ENCODE data around the gene KIAA1549.

KIAA1549 gene

DNA sequence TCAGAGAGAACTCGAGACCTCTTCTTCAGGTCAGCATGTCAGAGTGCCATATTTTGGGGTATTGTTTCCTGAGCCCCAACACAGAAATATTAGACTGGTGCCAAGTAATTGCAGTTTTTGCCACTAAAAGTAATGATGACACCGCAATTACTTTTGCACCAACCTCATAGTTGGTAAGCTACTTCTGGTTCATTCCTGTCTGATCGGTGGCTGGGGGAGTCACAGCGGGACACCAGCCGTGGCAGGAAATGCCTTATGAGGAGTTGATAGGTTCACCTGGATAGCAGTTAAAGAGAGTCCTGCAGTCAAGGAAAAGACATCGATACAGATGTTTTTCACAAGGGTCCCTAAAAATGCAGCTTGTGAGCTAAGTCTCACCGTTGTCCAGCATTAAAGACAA lies 159.3 kb downstream of the KIAA1549 start:
- Histone ChIP-seq H3F3A (ENCODE audit: insufficient read depth) (no peaks in the 10 kb centered on the region), H3K4me2 (ENCODE audit: low read depth, low read length, poor library complexity, severe bottlenecking) (no peak overlapping the region), H3K9me2 (replicated peaks; ENCODE audit: insufficient read depth, low read length) (no peaks in the 10 kb centered on the region), H3K27ac (ENCODE audit: low read depth, low read length) (no peak overlapping the region), H3K9ac (ENCODE audit: low read length) (no peak overlapping the region), H3K36me3 (ENCODE audit: low read length) (no peaks in the 10 kb centered on the region), H3K9me3 (ENCODE audit: insufficient read depth, low read length) (no peaks in the 10 kb centered on the region), H3K27me3 (ENCODE audit: low read length) (no peaks in the 10 kb centered on the region), H2AFZ (ENCODE audit: low read depth, low read length, severe bottlenecking) (no peak overlapping the region), H3K4me3 (ENCODE audit: insufficient read depth, low read length, poor library complexity, severe bottlenecking) (no peak overlapping the region), H4K20me1 (ENCODE audit: low read depth, low read length) (no peaks in the 10 kb centered on the region), H3K79me2 (ENCODE audit: insufficient read depth, low read length) (no peaks in the 10 kb centered on the region)
- TF ChIP-seq CTCF (IDR thresholded peaks at IDR 0.05; ENCODE audit: insufficient read depth, low read length, poor library complexity, severe bottlenecking) (no peak), EZH2phosphoT487 (conservative IDR thresholded peaks at IDR 0.05; ENCODE audit: low read length) (no peak)

- Histone ChIP-seq H3K27me3 (ENCODE audit: low read length) (no peaks in the 10 kb centered on the region), H3K4me3 (ENCODE audit: insufficient read depth, low read length, poor library complexity, severe bottlenecking) (no peak overlapping the region), H3K9me2 (replicated peaks; ENCODE audit: insufficient read depth, low read length) (no peaks in the 10 kb centered on the region), H2AFZ (ENCODE audit: low read depth, low read length, severe bottlenecking) (no peak overlapping the region), H3K27ac (ENCODE audit: low read depth, low read length) (no peak overlapping the region), H4K20me1 (ENCODE audit: low read depth, low read length) (no peaks in the 10 kb centered on the region), H3K36me3 (ENCODE audit: low read length) (no peaks in the 10 kb centered on the region), H3K9me3 (ENCODE audit: insufficient read depth, low read length) (no peaks in the 10 kb centered on the region), H3F3A (ENCODE audit: insufficient read depth) (no peaks in the 10 kb centered on the region), H3K9ac (ENCODE audit: low read length) (no peak overlapping the region), H3K4me2 (ENCODE audit: low read depth, low read length, poor library complexity, severe bottlenecking) (no peak overlapping the region), H3K79me2 (ENCODE audit: insufficient read depth, low read length) (no peaks in the 10 kb centered on the region)
- TF ChIP-seq CTCF (IDR thresholded peaks at IDR 0.05; ENCODE audit: insufficient read depth, low read length, poor library complexity, severe bottlenecking) (no peak), EZH2phosphoT487 (conservative IDR thresholded peaks at IDR 0.05; ENCODE audit: low read length) (no peak)
Observed at GRCh38 chr7:138819625-138820024, 161.6 kb downstream of the KIAA1549 start.

GRCh38 chr7:138816650-138817049 lies 164.5 kb downstream of the KIAA1549 start:
- Histone ChIP-seq H3K79me2 (ENCODE audit: insufficient read depth, low read length) (no peaks in the 10 kb centered on the region), H3K4me2 (ENCODE audit: low read depth, low read length, poor library complexity, severe bottlenecking) (no peak overlapping the region), H3F3A (ENCODE audit: insufficient read depth) (no peaks in the 10 kb centered on the region), H3K27me3 (ENCODE audit: low read length) (no peaks in the 10 kb centered on the region), H3K36me3 (ENCODE audit: low read length) (no peaks in the 10 kb centered on the region), H2AFZ (ENCODE audit: low read depth, low read length, severe bottlenecking) (no peak overlapping the region), H3K27ac (ENCODE audit: low read depth, low read length) (no peak overlapping the region), H4K20me1 (ENCODE audit: low read depth, low read length) (no peaks in the 10 kb centered on the region), H3K4me3 (ENCODE audit: insufficient read depth, low read length, poor library complexity, severe bottlenecking) (no peak overlapping the region), H3K9ac (ENCODE audit: low read length) (no peak overlapping the region), H3K9me2 (replicated peaks; ENCODE audit: insufficient read depth, low read length) (no peaks in the 10 kb centered on the region), H3K9me3 (ENCODE audit: insufficient read depth, low read length) (no peaks in the 10 kb centered on the region)
- TF ChIP-seq EZH2phosphoT487 (conservative IDR thresholded peaks at IDR 0.05; ENCODE audit: low read length) (no peak), CTCF (IDR thresholded peaks at IDR 0.05; ENCODE audit: insufficient read depth, low read length, poor library complexity, severe bottlenecking) (no peak)
